BJ (cell line): ENCODE results near the gene NUFIP2. TPM values are rescaled to one million over a fixed set of nuclear protein-coding genes. Genes with fewer than 3 reads are reported as not detected.
A peak's percentile ranks its signal among the peaks of the same experiment; 100 is the strongest.
"Not testable (repeated sequence)": the region's sequence is repeated elsewhere in the genome, so short reads cannot be mapped to it uniquely, and the experiment has no call there.

Experiments used
- CTCF ChIA-PET: fragments of 350-600 bp; formaldehyde crosslinking; extraction: SDS; loops from one replicate; lab custom pipeline; 2021; ENCODE audit warnings: antibody characterized with exemption, inconsistent platforms; lab: Yijun Ruan, JAX
- POLR2A ChIA-PET: fragments of 300-600 bp; sonication (Branson Sonifier 250); formaldehyde crosslinking; extraction: SDS; loops from one replicate; lab custom pipeline; 2021; ENCODE audit warnings: antibody characterized with exemption; lab: Charles Lee
- DNase-seq: peaks from one replicate; pipeline ENCODE4 v3.0.0-alpha.2; 2011; ENCODE audit warnings: low read depth
- H3K27me3 ChIP-seq: 2 replicates; pipeline ENCODE4 v1.6.0; 2011; ENCODE audit warnings: low read length; ENCODE audit not compliant: control insufficient read depth, insufficient read depth
- H3K36me3 ChIP-seq: 2 replicates; pipeline ENCODE4 v1.5.1; 2011; ENCODE audit warnings: low read length; ENCODE audit not compliant: control insufficient read depth, insufficient read depth
- H3K4me3 ChIP-seq: 2 replicates; pipeline ENCODE4 v1.5.1; 2011; ENCODE audit warnings: low read depth, mild to moderate bottlenecking, control low read depth, low read length
- polyA plus RNA-seq: library from polyadenylated mRNA; depleted of rRNA; stranded (reverse); fragments of >200 nt; gene quantifications from 2 replicates; pipeline ENCODE4 v1.2.3, GENCODE V29; 2011
- TF ChIP-seq, protein P1 (sequence below): IDR thresholded peaks from 2 replicates; pipeline ENCODE4 v1.5.1; 2011; ENCODE audit warnings: low read depth, mild to moderate bottlenecking, control low read depth, inconsistent platforms, low read length, moderate library complexity; ENCODE audit not compliant: insufficient read depth

NUFIP2 gene
- polyA plus RNA-seq, 1 experiment, result 7.3 TPM

DNA sequence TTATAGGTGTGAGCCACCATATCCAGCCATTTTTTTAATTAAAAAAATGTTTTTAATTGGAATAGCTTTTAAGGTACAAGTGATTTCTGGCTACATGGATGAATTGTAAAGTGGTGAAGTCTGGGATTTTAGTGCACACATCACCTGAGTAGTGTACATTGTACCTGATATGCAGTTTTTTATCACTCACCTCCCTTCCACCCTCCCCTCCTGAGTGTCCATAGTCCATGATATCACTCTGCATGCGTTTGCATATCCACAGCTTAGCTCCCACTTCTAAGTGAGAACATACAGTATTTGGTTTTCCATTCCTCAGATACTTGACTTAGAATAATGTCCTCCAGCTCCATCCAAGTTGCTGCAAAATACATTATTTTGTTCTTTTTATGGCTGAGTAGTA lies 60.6 kb downstream of the NUFIP2 start:
- ChIA-PET POLR2A (no interaction called here), CTCF (interaction anchor here (1.2 to 1.8 kb wide), 3 partner anchors 14 to 58 kb away, joined by 3 to 13 read pairs (median 5); no protein-coding TSS in a partner anchor)
- no peaks in the 10 kb centered on the region for H3K27me3 ChIP-seq

DNA sequence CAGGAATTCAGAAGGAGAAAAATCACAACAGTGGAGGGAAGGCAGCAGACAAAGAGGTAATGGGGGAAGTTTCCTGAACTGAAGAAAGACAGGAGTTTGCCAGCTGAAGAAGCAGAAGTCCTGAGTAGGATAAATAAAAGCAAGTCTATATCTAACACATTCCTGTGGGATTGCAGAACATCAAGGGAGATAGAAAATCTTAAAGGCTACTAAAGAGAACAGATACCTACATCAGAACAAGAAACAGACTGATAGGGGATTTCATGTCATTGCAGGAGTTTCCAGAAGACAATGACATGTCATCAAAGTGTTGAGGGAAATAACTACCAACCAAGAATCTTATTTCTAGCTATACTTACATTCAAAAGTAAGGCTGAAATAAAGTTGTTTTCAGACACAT lies 68.6 kb downstream of the NUFIP2 start:
- TF ChIP-seq, protein P1, sequence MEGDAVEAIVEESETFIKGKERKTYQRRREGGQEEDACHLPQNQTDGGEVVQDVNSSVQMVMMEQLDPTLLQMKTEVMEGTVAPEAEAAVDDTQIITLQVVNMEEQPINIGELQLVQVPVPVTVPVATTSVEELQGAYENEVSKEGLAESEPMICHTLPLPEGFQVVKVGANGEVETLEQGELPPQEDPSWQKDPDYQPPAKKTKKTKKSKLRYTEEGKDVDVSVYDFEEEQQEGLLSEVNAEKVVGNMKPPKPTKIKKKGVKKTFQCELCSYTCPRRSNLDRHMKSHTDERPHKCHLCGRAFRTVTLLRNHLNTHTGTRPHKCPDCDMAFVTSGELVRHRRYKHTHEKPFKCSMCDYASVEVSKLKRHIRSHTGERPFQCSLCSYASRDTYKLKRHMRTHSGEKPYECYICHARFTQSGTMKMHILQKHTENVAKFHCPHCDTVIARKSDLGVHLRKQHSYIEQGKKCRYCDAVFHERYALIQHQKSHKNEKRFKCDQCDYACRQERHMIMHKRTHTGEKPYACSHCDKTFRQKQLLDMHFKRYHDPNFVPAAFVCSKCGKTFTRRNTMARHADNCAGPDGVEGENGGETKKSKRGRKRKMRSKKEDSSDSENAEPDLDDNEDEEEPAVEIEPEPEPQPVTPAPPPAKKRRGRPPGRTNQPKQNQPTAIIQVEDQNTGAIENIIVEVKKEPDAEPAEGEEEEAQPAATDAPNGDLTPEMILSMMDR, result no peak
- CTCF ChIA-PET, result interaction anchor here (0.7 to 2.5 kb wide), 7 partner anchors 31 to 102 kb away, joined by 3 to 8 read pairs (median 5); partner anchors contain the start of gene MYO18A
- H3K27me3 ChIP-seq, result no peaks in the 10 kb centered on the region
- DNase-seq, result no peak
- no peaks in the 10 kb centered on the region for H3K36me3 ChIP-seq
- POLR2A ChIA-PET, result interaction anchor here (0.6 kb wide), 1 partner anchor 67 kb away, joined by 9 read pairs; no protein-coding TSS in a partner anchor
- H3K4me3 ChIP-seq, result no peak overlapping the region

More for the DNA sequence above, 60.6 kb downstream of the NUFIP2 start:
- DNase-seq, result no peak
- Histone ChIP-seq H3K4me3 (no peak overlapping the region), H3K36me3 (no peaks in the 10 kb centered on the region)
- TF ChIP-seq, protein P1, result no peak

DNA sequence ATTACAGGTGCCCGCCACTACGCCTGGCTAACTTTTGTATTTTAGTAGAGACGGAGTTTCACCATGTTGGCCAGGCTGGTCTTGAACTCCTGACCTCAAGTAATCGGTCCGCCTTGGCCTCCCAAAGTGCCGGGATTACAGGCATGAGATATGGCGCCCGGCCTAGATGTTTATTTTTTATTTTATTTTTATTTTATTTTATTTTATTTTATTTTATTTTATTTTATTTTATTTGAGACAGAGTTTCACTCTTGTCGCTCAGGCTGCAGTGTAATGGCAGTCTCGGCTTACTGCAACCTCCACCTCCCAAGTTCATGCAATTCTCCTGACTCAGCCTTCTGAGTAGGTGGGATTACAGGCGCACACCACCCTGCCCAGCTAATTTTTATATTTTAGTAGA lies 72.6 kb downstream of the NUFIP2 start:
- H3K4me3 ChIP-seq, DNase-seq, POLR2A ChIA-PET, H3K27me3 ChIP-seq, H3K36me3 ChIP-seq: not testable (repeated sequence)
- CTCF ChIA-PET, result interaction anchor here (1.0 to 9.8 kb wide), 8 partner anchors 9 to 97 kb away, joined by 3 to 238 read pairs (median 22); no protein-coding TSS in a partner anchor

DNA sequence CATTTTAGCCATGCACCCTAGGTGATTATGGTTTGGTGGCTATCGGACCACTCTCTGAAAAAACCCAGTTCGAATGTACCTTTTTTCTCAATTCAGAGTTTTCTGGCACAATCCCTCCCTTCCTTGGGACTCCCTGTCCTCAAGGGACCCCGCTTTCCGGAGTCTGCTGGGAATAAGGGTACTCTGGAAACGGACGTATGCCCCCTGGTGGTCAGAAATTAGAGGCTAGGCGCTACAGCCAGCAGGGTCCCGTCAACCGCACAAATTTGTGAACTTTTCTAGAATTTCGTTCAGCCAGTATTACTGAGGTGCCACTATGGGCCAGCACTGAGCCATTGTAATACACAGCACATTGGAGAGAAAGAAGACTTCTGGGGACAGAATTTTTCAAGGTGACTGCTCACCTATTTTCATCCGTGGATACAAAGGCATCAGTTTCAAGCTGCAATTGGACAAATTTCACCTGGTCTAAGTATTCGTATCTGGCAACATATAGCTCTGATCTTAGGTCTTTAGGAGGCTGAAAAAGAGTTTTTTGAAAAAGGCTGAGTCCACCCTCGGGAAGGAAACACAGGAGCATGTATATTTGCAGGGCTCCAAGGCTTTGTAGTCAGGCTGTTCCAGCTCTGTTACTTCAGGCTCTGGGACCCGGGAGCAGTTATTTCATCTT lies 74.4 kb downstream of the NUFIP2 start:
- no peak for DNase-seq
- no peaks in the 10 kb centered on the region for H3K36me3 ChIP-seq
- POLR2A ChIA-PET, result no interaction called here
- H3K27me3 ChIP-seq, result no peaks in the 10 kb centered on the region
- TF ChIP-seq, protein P1, result peak; percentile 97
- H3K4me3 ChIP-seq, result no peak overlapping the region
- CTCF ChIA-PET, result interaction anchor here (0.6 to 9.8 kb wide), 40 partner anchors 9 to 104 kb away, joined by 3 to 238 read pairs (median 5); partner anchors contain the start of gene MYO18A

DNA sequence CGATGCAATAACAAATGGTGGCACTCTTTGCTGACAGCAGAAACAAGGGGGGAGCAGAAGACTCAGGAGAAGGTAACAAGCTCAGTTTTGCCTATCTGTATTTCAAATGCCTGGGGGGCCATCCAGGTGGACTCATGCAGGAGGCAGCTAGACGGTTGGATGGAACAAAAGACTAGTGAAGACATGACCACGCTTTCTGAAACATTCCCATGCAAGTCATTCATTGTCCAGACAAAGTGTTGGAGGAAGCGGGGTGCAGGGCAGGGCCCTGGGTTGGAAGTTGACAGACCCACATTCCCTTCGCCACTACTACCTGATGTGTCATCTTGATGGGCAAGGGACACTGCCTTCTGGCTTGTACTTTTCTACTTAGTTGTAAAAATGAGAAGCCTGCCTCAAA lies 77.1 kb downstream of the NUFIP2 start:
- Histone ChIP-seq H3K36me3 (no peaks in the 10 kb centered on the region), H3K4me3 (no peak overlapping the region), H3K27me3 (no peaks in the 10 kb centered on the region)
- no peak for DNase-seq
- CTCF ChIA-PET, result interaction anchor here (0.8 to 9.8 kb wide), 10 partner anchors 23 to 99 kb away, joined by 3 to 238 read pairs (median 18); partner anchors contain the start of gene MYO18A
- POLR2A ChIA-PET, result no interaction called here
- TF ChIP-seq, protein P1, result no peak
